ENCODE results near the gene EPSTI1.

EPSTI1 gene

GRCh38 chr13:42836930-42837690, 154.9 kb downstream of the EPSTI1 start:
- DNase-seq: peak; percentile 89

All from fibroblast of skin of right biceps (primary cell).